Activated naive CD4-positive, alpha-beta T cell treated with anti-CD3 and anti-CD28 coated beads, Interleukin-2, amount 50 U/mL, for 16 hours (primary cell): ENCODE results near the gene CDK11A.
"Not testable (repeated sequence)": the region's sequence is repeated elsewhere in the genome, so short reads cannot be mapped to it uniquely, and the experiment has no call there.

Source experiments
- DNase-seq: peaks from one replicate; pipeline ENCODE4 v3.0.0-alpha.2; 2020

The CDK11A gene

GRCh38 chr1:1753607-1754005 is 29.4 kb upstream of the CDK11A start:
- no peak for DNase-seq

- DNase-seq, result no peak
Measured at GRCh38 chr1:1752636-1753606, 28.8 kb upstream of the CDK11A start.

- DNase-seq, result no peak
Measured at GRCh38 chr1:1752190-1752589, 28.0 kb upstream of the CDK11A start.

GRCh38 chr1:1749941-1750340 is 25.8 kb upstream of the CDK11A start:
- DNase-seq, result not testable (repeated sequence)

GRCh38 chr1:1748686-1749321 is 24.6 kb upstream of the CDK11A start:
- no peak for DNase-seq

- not testable (repeated sequence) for DNase-seq
Measured at GRCh38 chr1:1746566-1746909, 22.4 kb upstream of the CDK11A start.

- DNase-seq, result peak; percentile 96
Measured at GRCh38 chr1:1745651-1746565, 21.8 kb upstream of the CDK11A start.

- DNase-seq, result not testable (repeated sequence)
Measured at GRCh38 chr1:1742529-1742928, 18.4 kb upstream of the CDK11A start.

GRCh38 chr1:1741013-1741412 is 16.9 kb upstream of the CDK11A start:
- DNase-seq, result not testable (repeated sequence)

- DNase-seq, result not testable (repeated sequence)
Measured at GRCh38 chr1:1738799-1739337, 14.7 kb upstream of the CDK11A start.

- not testable (repeated sequence) for DNase-seq
Measured at GRCh38 chr1:1737675-1738590, 13.8 kb upstream of the CDK11A start.

GRCh38 chr1:1732381-1732780 is 8.2 kb upstream of the CDK11A start:
- DNase-seq, result no peak

- no peak for DNase-seq
Measured at GRCh38 chr1:1730870-1731269, 6.7 kb upstream of the CDK11A start.

GRCh38 chr1:1730230-1730629 is 6.1 kb upstream of the CDK11A start:
- DNase-seq, result not testable (repeated sequence)

GRCh38 chr1:1729116-1729816 is 5.1 kb upstream of the CDK11A start:
- DNase-seq, result not testable (repeated sequence)

GRCh38 chr1:1728308-1729005 is 4.3 kb upstream of the CDK11A start:
- DNase-seq, result not testable (repeated sequence)

GRCh38 chr1:1727131-1727651 is 3.0 kb upstream of the CDK11A start:
- not testable (repeated sequence) for DNase-seq

GRCh38 chr1:1726088-1726487 is 1.9 kb upstream of the CDK11A start:
- not testable (repeated sequence) for DNase-seq

- DNase-seq, result no peak
Measured at GRCh38 chr1:1721201-1721600, 3.0 kb downstream of the CDK11A start.
